K562 (cell line): ENCODE data around the gene ERVFRD-1. TPM values are rescaled to one million over a fixed set of nuclear protein-coding genes. Genes with fewer than 3 reads are reported as not detected.

Experiments used
- ATAC-seq: fragments of 200-7000 bp; cut with Tn5 transposase; 3 replicates; pipeline ENCODE4 v1.9.1; 2020; ENCODE audit warnings: moderate library complexity
- BruUV-seq: library from RNA; stranded (reverse); fragments of 400-500 nt; replicated peaks from 2 replicates; lab custom pipeline; 2021; lab: Mats Ljungman, UMichigan
- CTCF ChIA-PET: fragments of 300-600 bp; formaldehyde crosslinking; extraction: SDS; loops from one replicate; lab custom pipeline; 2021; ENCODE audit warnings: low intra/inter-chr PET ratio; lab: Yijun Ruan, JAX
- POLR2A ChIA-PET: fragments of 300-600, 350-650 bp; sonication (Branson Sonifier 250); formaldehyde crosslinking; extraction: SDS; loops from one replicate; lab custom pipeline; 2021; ENCODE audit warnings: antibody characterized with exemption, inconsistent platforms; lab: Yijun Ruan, JAX
- DNase-seq, 4 experiments: peaks; one replicate each; pipeline versions ENCODE4 v3.0.0 to v3.0.0-alpha.2; 2011 to 2018; ENCODE audit warnings: low spot score in 3 of 4, mixed read lengths in 3 of 4; ENCODE audit errors: extremely low read depth in 1 of 4
- FAIRE-seq: peaks from 2 replicates; lab custom pipeline; 2011; peaks lifted over from hg19 to GRCh38; lab: Jason Lieb, UNC
- H2AFZ ChIP-seq: 2 replicates; pipeline ENCODE4 v1.6.0; 2011; ENCODE audit warnings: low read depth, low read length, control low read depth, inconsistent platforms
- H3K27ac ChIP-seq: fragments of 200-600 bp; 3 replicates; pipeline ENCODE4 v1.8.0; 2011; ENCODE audit warnings: low read depth, mild to moderate bottlenecking, control low read depth, inconsistent platforms, low read length, moderate library complexity, mixed read lengths; ENCODE audit errors: extremely low read depth
- H3K27me3 ChIP-seq, 2 experiments: fragments of 300-600 bp in 1 of 2; 2 replicates in 1 of 2; 3 replicates in 1 of 2; pipeline versions ENCODE4 v1.6.0 to v1.8.0; 2011; ENCODE audit warnings: inconsistent platforms in 2 of 2, low read length in 2 of 2, mild to moderate bottlenecking in 1 of 2, mixed read lengths in 1 of 2, moderate library complexity in 1 of 2; ENCODE audit not compliant: control insufficient read depth in 2 of 2, insufficient read depth in 2 of 2
- H3K36me3 ChIP-seq: fragments of 300-600 bp; 3 replicates; pipeline ENCODE4 v1.8.0; 2011; ENCODE audit warnings: mild to moderate bottlenecking, low read length, inconsistent platforms; ENCODE audit not compliant: control insufficient read depth, insufficient read depth
- H3K4me1 ChIP-seq, 2 experiments: fragments of 200-600 bp in 1 of 2; replicated peaks in 1 of 2; 2 replicates in 1 of 2; 3 replicates in 1 of 2; pipeline versions ENCODE4 v1.5.1 to v1.8.0; 2011; ENCODE audit warnings: inconsistent platforms in 2 of 2, low read length in 2 of 2, mild to moderate bottlenecking in 1 of 2, mixed read lengths in 1 of 2, moderate library complexity in 1 of 2; ENCODE audit not compliant: control insufficient read depth in 2 of 2, insufficient read depth in 2 of 2
- H3K4me2 ChIP-seq: 2 replicates; pipeline ENCODE4 v1.6.1; 2011; ENCODE audit warnings: low read length, control low read depth, inconsistent platforms, mixed read lengths; ENCODE audit not compliant: insufficient read depth
- H3K4me3 ChIP-seq: fragments of 200-600 bp; sonication (generic), shearing (Covaris generic); 2 replicates; pipeline ENCODE4 v1.5.1; 2016; ENCODE audit warnings: control low read depth, inconsistent platforms
- H3K79me2 ChIP-seq: fragments of 200-600 bp; 3 replicates; pipeline ENCODE4 v1.8.0; 2011; ENCODE audit warnings: low read length, inconsistent platforms; ENCODE audit not compliant: control insufficient read depth, insufficient read depth
- H3K9ac ChIP-seq, 2 experiments: 2 replicates each; pipeline versions ENCODE4 v1.6.0 to v1.6.1; 2011; ENCODE audit warnings: low read depth in 2 of 2, low read length in 2 of 2, control low read depth in 1 of 2, inconsistent platforms in 1 of 2, mild to moderate bottlenecking in 1 of 2, mixed read lengths in 1 of 2; ENCODE audit not compliant: insufficient read depth in 1 of 2
- H3K9me1 ChIP-seq: one replicate; pipeline ENCODE4 v1.6.0; 2011; ENCODE audit warnings: inconsistent platforms, mild to moderate bottlenecking, low read length, moderate library complexity; ENCODE audit not compliant: control insufficient read depth, insufficient read depth
- H3K9me3 ChIP-seq: replicated peaks from 2 replicates; pipeline ENCODE4 v1.5.1; 2011; ENCODE audit warnings: low read depth, low read length, inconsistent platforms; ENCODE audit not compliant: control insufficient read depth, insufficient read depth
- H4K20me1 ChIP-seq: replicated peaks from 2 replicates; pipeline ENCODE4 v1.6.1; 2011; ENCODE audit warnings: low read length, inconsistent platforms, mixed read lengths; ENCODE audit not compliant: control insufficient read depth, insufficient read depth
- BDP1 ChIP-seq: IDR thresholded peaks from 3 replicates; pipeline ENCODE4 v1.6.1; 2011; ENCODE audit not compliant: insufficient read length, insufficient read depth
- NCOR1 ChIP-seq: fragments of 450-650 bp; IDR thresholded peaks from 2 replicates; pipeline ENCODE4 v1.6.1; 2016; ENCODE audit warnings: mild to moderate bottlenecking, moderate library complexity
- SMAD3 ChIP-seq: fragments of 450-650 bp; formaldehyde crosslinking; conservative IDR thresholded peaks from 2 replicates; pipeline ENCODE4 v1.4.0; 2020; ENCODE audit warnings: mild to moderate bottlenecking
- SP1 ChIP-seq: sonication (generic); formaldehyde crosslinking; IDR thresholded peaks from 2 replicates; pipeline ENCODE4 v1.8.1; 2022; ENCODE audit warnings: mild to moderate bottlenecking, missing genetic modification reagents
- TGIF2 ChIP-seq: sonication (generic); formaldehyde crosslinking; IDR thresholded peaks from 2 replicates; pipeline ENCODE4 v1.8.1; 2022; ENCODE audit warnings: mild to moderate bottlenecking, missing genetic modification reagents, moderate library complexity
- ZNF561 ChIP-seq: fragments of 450-650 bp; formaldehyde crosslinking; conservative IDR thresholded peaks from 2 replicates; pipeline ENCODE4 v1.4.0; 2020; ENCODE audit warnings: mild to moderate bottlenecking, moderate library complexity
- ZNF586 ChIP-seq: fragments of 450-650 bp; formaldehyde crosslinking; conservative IDR thresholded peaks from 2 replicates; pipeline ENCODE4 v1.4.0; 2020; ENCODE audit warnings: mild to moderate bottlenecking, moderate library complexity
- ZNF76 ChIP-seq: fragments of 250-450 bp; sonication (Bioruptor Pico); IDR thresholded peaks from 2 replicates; pipeline ENCODE4 v1.4.0; 2020; ENCODE audit warnings: mild to moderate bottlenecking, moderate library complexity, borderline replicate concordance
- ZSCAN32 ChIP-seq: fragments of 450-650 bp; formaldehyde crosslinking; IDR thresholded peaks from 2 replicates; pipeline ENCODE4 v1.4.0; 2020; ENCODE audit warnings: mild to moderate bottlenecking, moderate library complexity
- WGBS: fragments of 100-300 bp; shearing (Covaris generic); methylation state at CpG from one replicate; pipeline ENCODE4 v1.1.6; 2016; ENCODE audit warnings: low coverage, mixed read lengths; ENCODE audit not compliant: insufficient coverage; ENCODE audit errors: missing lambda C conversion rate; 5-methylcytosine and 5-hydroxymethylcytosine counted together
- in situ Hi-C: fragments of 300-500 bp; cut with MboI; formaldehyde crosslinking; loops from 4 replicates; pipeline ENCODE4 v1.15.0; 2018; ENCODE audit warnings: inconsistent platforms, mixed read lengths
- intact Hi-C: fragments of 100-400 bp; cut with micrococcal nuclease; formaldehyde crosslinking; loops from 2 replicates; pipeline ENCODE4 v1.14.2; 2022
- polyA plus RNA-seq, 8 experiments: library from polyadenylated mRNA; depleted of rRNA in 4 of 8; stranded (reverse) in 5 of 8; unstranded in 3 of 8; fragments of >200 nt; fragmentation: Nextera tagmentation in 2 of 8; fragmentation: Illumina TruSeq in 1 of 8; extraction: Ambion mirVana in 2 of 8; extraction: Trizol in 1 of 8; gene quantifications; 2 replicates each; pipeline versions ENCODE4 v1.2.1 to v1.2.3, GENCODE V29; 2011 to 2014; ENCODE audit warnings: inconsistent platforms in 1 of 8, missing spikeins in 1 of 8
- total RNA-seq, 7 experiments: library from RNA; depleted of rRNA in 6 of 7; stranded (reverse); fragments of >200 nt in 6 of 7; fragmentation: Illumina TruSeq in 2 of 7; extraction: Trizol in 2 of 7; gene quantifications; 2 replicates each; pipeline versions ENCODE4 v1.2.1 to v1.2.3, GENCODE V29; 2011 to 2021; ENCODE audit warnings: low replicate concordance in 1 of 7
- TF ChIP-seq, protein P1 (sequence below): fragments of 450-650 bp; conservative IDR thresholded peaks from 2 replicates; pipeline ENCODE4 v1.6.1; 2016; ENCODE audit warnings: missing genetic modification characterization, low read depth, mild to moderate bottlenecking, control low read depth, missing compliant biosample characterization

The ERVFRD-1 gene
- total and polyA plus RNA-seq, 9 of the 15 experiments (the other 6 are each of a cell fraction or from before 2014, with no cell fraction given) = 0.05 to 0.14 (median 0.09) TPM; not detected in 2

DNA sequence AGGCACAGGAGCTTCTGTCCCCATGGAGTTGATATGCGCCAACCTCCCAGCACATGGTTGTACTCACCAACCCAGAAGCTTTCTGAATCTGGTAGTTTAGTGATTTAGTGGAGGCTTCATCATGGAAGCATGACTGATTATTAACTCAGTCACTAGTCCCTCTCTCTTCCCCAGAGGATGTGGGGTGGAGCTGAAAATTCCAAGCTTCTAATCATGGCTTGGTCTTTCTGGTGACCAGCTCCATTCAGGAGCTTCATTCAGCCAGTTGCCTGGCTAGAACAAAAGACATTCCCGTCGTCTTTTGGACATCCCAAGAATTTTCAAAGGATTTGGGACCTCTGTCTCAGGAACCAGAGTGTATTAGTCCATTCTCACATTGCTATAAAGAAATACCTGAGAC lies 31.2 kb downstream of the ERVFRD-1 start:
- H3K9ac ChIP-seq = no peak overlapping the region
- no peak overlapping the region for H3K4me2 ChIP-seq
- no peaks in the 10 kb centered on the region; a peak in 1 of 5 replicates for H3K4me1 ChIP-seq
- H4K20me1 ChIP-seq = no peaks in the 10 kb centered on the region
- intact Hi-C loops (no loop called here), in situ Hi-C loops (no loop called here)
- no peak overlapping the region for H2AFZ ChIP-seq
- no peaks in the 10 kb centered on the region for H3K9me3 ChIP-seq
- ChIA-PET POLR2A (interaction anchor here (0.5 to 1.8 kb wide), 5 partner anchors 11 to 304 kb away, joined by 3 to 16 read pairs (median 5); partner anchors contain the start of gene SMIM13), CTCF (no interaction called here)
- no peaks in the 10 kb centered on the region for H3K36me3 ChIP-seq
- TF ChIP-seq SP1 = no peak
- no peak for TF ChIP-seq TGIF2
- TF ChIP-seq ZSCAN32 = no peak
- TF ChIP-seq ZNF76 (CRISPR knock-in tag) = no peak
- no peak for TF ChIP-seq SMAD3
- TF ChIP-seq, protein P1, sequence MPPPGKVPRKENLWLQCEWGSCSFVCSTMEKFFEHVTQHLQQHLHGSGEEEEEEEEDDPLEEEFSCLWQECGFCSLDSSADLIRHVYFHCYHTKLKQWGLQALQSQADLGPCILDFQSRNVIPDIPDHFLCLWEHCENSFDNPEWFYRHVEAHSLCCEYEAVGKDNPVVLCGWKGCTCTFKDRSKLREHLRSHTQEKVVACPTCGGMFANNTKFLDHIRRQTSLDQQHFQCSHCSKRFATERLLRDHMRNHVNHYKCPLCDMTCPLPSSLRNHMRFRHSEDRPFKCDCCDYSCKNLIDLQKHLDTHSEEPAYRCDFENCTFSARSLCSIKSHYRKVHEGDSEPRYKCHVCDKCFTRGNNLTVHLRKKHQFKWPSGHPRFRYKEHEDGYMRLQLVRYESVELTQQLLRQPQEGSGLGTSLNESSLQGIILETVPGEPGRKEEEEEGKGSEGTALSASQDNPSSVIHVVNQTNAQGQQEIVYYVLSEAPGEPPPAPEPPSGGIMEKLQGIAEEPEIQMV (tag) = no peak
- TF ChIP-seq NCOR1 = no peak
- no peak for TF ChIP-seq ZNF561 (CRISPR knock-in tag)
- TF ChIP-seq BDP1 = no peak
- no peak for TF ChIP-seq ZNF586 (CRISPR knock-in tag)
- no peaks in the 10 kb centered on the region for H3K79me2 ChIP-seq
- DNase-seq (no peak), ATAC-seq (no peak), FAIRE-seq (no peak)
- H3K27me3 ChIP-seq = no peaks in the 10 kb centered on the region
- no peak overlapping the region for H3K4me3 ChIP-seq
- H3K9me1 ChIP-seq = no peaks in the 10 kb centered on the region
- 28% methylated on average over 3 of the region's 3 CpGs for whole genome bisulfite sequencing
- H3K27ac ChIP-seq = no peak overlapping the region
- BruUV-seq = no TSS peak
